HCT116 (cell line): ENCODE data around the gene COPG2. TPM values are rescaled to one million over a fixed set of nuclear protein-coding genes. Genes with fewer than 3 reads are reported as not detected.
"Not testable (repeated sequence)": the region's sequence is repeated elsewhere in the genome, so short reads cannot be mapped to it uniquely, and the experiment has no call there.

ENCODE experiments used
- ATAC-seq: fragments of 200-7000 bp; cut with Tn5 transposase; 2 replicates; pipeline ENCODE4 v1.9.1; 2020; ENCODE audit warnings: mild to moderate bottlenecking, moderate library complexity
- BruUV-seq: library from RNA; stranded (reverse); fragments of 400-500 nt; replicated peaks from 2 replicates; lab custom pipeline; 2021; lab: Mats Ljungman, UMichigan
- CTCF ChIA-PET: fragments of 300-600 bp; sonication (Branson Sonifier 250); formaldehyde crosslinking; loops from one replicate; lab custom pipeline; 2021; ENCODE audit warnings: antibody characterized with exemption; lab: Charles Lee
- POLR2A ChIA-PET: fragments of 300-600, 350-600 bp; sonication (Branson Sonifier 250); formaldehyde crosslinking; loops from one replicate; lab custom pipeline; 2021; ENCODE audit warnings: antibody characterized with exemption; lab: Charles Lee
- RAD21 ChIA-PET, 2 experiments: fragments of 300-600 bp; sonication (Branson Sonifier 250); formaldehyde crosslinking; loops; one replicate each; lab custom pipeline; 2023; ENCODE audit warnings: low total read pairs in 2 of 2; ENCODE audit not compliant: uncharacterized antibody in 2 of 2, unreplicated experiment in 2 of 2, low non-redundant PET in 1 of 2; lab: Charles Lee
- DNase-seq: peaks from one replicate; pipeline ENCODE4 v3.0.0-alpha.2; 2010; ENCODE audit warnings: low read depth, low spot score
- H2AFZ ChIP-seq: fragments of 200-600 bp; shearing (Covaris generic), sonication (generic); 2 replicates; pipeline ENCODE4 v1.6.1; 2017; ENCODE audit warnings: low read depth, mixed run types, mixed read lengths, antibody characterized with exemption, low read length; ENCODE audit not compliant: poor library complexity, severe bottlenecking
- H3K27ac ChIP-seq: 2 replicates; pipeline ENCODE4 v1.5.1; 2012; ENCODE audit warnings: low read depth, low read length
- H3K27me3 ChIP-seq: fragments of 200-600 bp; sonication (generic); 2 replicates; pipeline ENCODE4 v1.6.1; 2016; ENCODE audit warnings: mixed run types, low read length, mixed read lengths; ENCODE audit not compliant: insufficient read depth
- H3K36me3 ChIP-seq, 2 experiments: fragments of 200-500 bp in 1 of 2; fragments of 200-600 bp in 1 of 2; sonication (Bioruptor generic) in 1 of 2; sonication (generic) in 1 of 2; 2 replicates each; pipeline versions ENCODE4 v1.5.1 to v1.6.1; 2014 to 2016; ENCODE audit warnings: low read length in 2 of 2, inconsistent platforms in 1 of 2, mixed read lengths in 1 of 2, mixed run types in 1 of 2; ENCODE audit not compliant: insufficient read depth in 2 of 2, control insufficient read depth in 1 of 2
- H3K4me1 ChIP-seq, 2 experiments: fragments of 200-600 bp in 1 of 2; sonication (generic) in 1 of 2; 2 replicates each; pipeline versions ENCODE4 v1.5.1 to v1.6.1; 2012 to 2017; ENCODE audit warnings: low read length in 2 of 2, inconsistent platforms in 1 of 2, mild to moderate bottlenecking in 1 of 2, mixed read lengths in 1 of 2, mixed run types in 1 of 2, moderate library complexity in 1 of 2; ENCODE audit not compliant: insufficient read depth in 2 of 2, control insufficient read depth in 1 of 2
- H3K4me2 ChIP-seq: fragments of 200-600 bp; sonication (generic); 2 replicates; pipeline ENCODE4 v1.6.1; 2017; ENCODE audit warnings: mixed run types, low read length, mixed read lengths
- H3K4me3 ChIP-seq, 2 experiments: fragments of 200-600 bp in 1 of 2; sonication (generic) in 1 of 2; replicated peaks in 1 of 2; 2 replicates each; pipeline ENCODE4 v1.5.1; 2011 to 2016; ENCODE audit warnings: low read length in 2 of 2, control low read depth in 1 of 2, low read depth in 1 of 2, mild to moderate bottlenecking in 1 of 2, mixed read lengths in 1 of 2, mixed run types in 1 of 2
- H3K79me2 ChIP-seq: fragments of 200-600 bp; sonication (generic); 2 replicates; pipeline ENCODE4 v1.6.1; 2017; ENCODE audit warnings: mild to moderate bottlenecking, mixed run types, low read length, moderate library complexity, mixed read lengths; ENCODE audit not compliant: insufficient read depth
- H3K9ac ChIP-seq: fragments of 200-600 bp; sonication (generic); 2 replicates; pipeline ENCODE4 v1.6.1; 2016; ENCODE audit warnings: low read length, mixed read lengths
- H3K9me2 ChIP-seq: fragments of 200-600 bp; sonication (generic), shearing (Covaris generic); 2 replicates; pipeline ENCODE4 v1.6.1; 2017; ENCODE audit warnings: mixed run types, mild to moderate bottlenecking, moderate library complexity; ENCODE audit not compliant: insufficient read depth
- H3K9me3 ChIP-seq, 2 experiments: fragments of 200-500 bp in 1 of 2; fragments of 200-600 bp in 1 of 2; sonication (Bioruptor generic) in 1 of 2; sonication (generic) in 1 of 2; 2 replicates each; pipeline ENCODE4 v1.6.1; 2014 to 2017; ENCODE audit warnings: low read length in 2 of 2, mixed read lengths in 2 of 2, inconsistent platforms in 1 of 2, low read depth in 1 of 2, mild to moderate bottlenecking in 1 of 2, mixed run types in 1 of 2, moderate library complexity in 1 of 2; ENCODE audit not compliant: control insufficient read depth in 1 of 2, insufficient read depth in 1 of 2
- H4K20me1 ChIP-seq: fragments of 200-600 bp; sonication (generic), shearing (Covaris generic); 2 replicates; pipeline ENCODE4 v1.6.1; 2017; ENCODE audit warnings: mixed run types, mild to moderate bottlenecking, moderate library complexity; ENCODE audit not compliant: insufficient read depth
- CBX3 ChIP-seq: IDR thresholded peaks from 2 replicates; pipeline ENCODE4 v1.6.1; 2012; ENCODE audit warnings: low read depth
- CEBPB ChIP-seq: IDR thresholded peaks from 2 replicates; pipeline ENCODE4 v1.6.1; 2012; ENCODE audit warnings: low read depth
- EGR1 ChIP-seq: IDR thresholded peaks from 2 replicates; pipeline ENCODE4 v1.6.1; 2012; ENCODE audit warnings: low read depth
- POLR2A ChIP-seq: IDR thresholded peaks from 2 replicates; pipeline ENCODE4 v1.7.0; 2011; ENCODE audit warnings: borderline replicate concordance; ENCODE audit not compliant: insufficient read depth, insufficient read length; ENCODE audit errors: extremely low read depth
- RAD21 ChIP-seq: IDR thresholded peaks from 2 replicates; pipeline ENCODE4 v1.6.1; 2012; ENCODE audit warnings: low read depth, mild to moderate bottlenecking
- intact Hi-C: fragments of 100-400 bp; cut with micrococcal nuclease; formaldehyde crosslinking; loops from 2 replicates; pipeline ENCODE4 v1.10.0; 2022
- total RNA-seq: library from RNA; stranded (reverse); gene quantifications from one replicate; pipeline ENCODE4 v1.2.1, GENCODE V29; 2021; ENCODE audit not compliant: unreplicated experiment
- TF ChIP-seq, protein P1 (sequence below): IDR thresholded peaks from 2 replicates; pipeline ENCODE4 v1.6.1; 2011; ENCODE audit warnings: mild to moderate bottlenecking, low read length, moderate library complexity; ENCODE audit not compliant: insufficient replicate concordance; ENCODE audit errors: extremely low read depth
- TF ChIP-seq, protein P2 (sequence below): IDR thresholded peaks from 2 replicates; pipeline ENCODE4 v1.6.1; 2012

The COPG2 gene
- total RNA-seq, 1 experiment from 2014 or later = 31.0 TPM

DNA sequence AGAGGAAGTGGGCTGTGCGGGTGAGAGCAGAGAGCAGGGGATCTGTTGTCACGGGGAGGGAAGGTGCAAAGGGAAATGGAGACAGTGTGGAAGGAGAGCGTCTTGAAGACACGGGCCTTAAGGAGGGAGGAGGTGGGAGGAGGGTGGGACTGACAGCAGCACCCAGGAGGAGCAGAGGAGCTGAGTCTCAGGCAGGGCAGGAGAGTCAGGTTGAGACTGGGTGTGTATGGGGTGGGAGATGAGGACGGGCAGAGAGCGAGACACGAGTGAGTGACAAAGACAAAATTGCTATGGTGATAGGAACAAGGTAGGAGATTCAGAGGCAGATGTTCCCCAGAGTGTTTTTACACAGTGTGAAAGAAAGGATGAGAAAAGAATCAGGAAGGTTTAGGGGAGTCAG, 127.3 kb downstream of the COPG2 start:
- H3K27me3 ChIP-seq, H3K27ac ChIP-seq, H3K9me3 ChIP-seq, intact Hi-C loops, H4K20me1 ChIP-seq, H3K9me2 ChIP-seq, H3K4me1 ChIP-seq, RAD21 ChIA-PET, H3K4me2 ChIP-seq, POLR2A ChIA-PET, BruUV-seq, H3K36me3 ChIP-seq, ATAC-seq, CTCF ChIA-PET, H2AFZ ChIP-seq, H3K4me3 ChIP-seq, H3K79me2 ChIP-seq, H3K9ac ChIP-seq, DNase-seq: not testable (repeated sequence)

DNA sequence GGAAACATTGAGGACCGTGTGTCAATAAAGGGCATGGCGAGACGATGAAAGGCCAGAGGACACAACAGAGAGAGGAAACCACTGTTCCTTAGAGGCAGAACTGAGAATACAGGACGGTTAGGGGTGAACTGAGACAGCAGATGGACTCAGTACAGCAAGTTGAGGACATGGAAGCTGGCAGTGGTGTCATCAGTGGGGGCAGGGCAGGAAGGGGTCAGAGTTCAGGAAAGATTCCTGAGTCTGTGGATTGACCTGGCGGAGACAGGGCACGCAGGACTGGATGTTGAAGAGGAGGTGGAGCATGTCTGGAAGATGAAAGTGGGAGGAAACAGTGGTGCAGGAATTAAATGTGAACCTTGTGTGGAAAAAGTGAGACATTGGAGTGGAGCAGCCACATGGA, 130.7 kb downstream of the COPG2 start:
- ATAC-seq = not testable (repeated sequence)

DNA sequence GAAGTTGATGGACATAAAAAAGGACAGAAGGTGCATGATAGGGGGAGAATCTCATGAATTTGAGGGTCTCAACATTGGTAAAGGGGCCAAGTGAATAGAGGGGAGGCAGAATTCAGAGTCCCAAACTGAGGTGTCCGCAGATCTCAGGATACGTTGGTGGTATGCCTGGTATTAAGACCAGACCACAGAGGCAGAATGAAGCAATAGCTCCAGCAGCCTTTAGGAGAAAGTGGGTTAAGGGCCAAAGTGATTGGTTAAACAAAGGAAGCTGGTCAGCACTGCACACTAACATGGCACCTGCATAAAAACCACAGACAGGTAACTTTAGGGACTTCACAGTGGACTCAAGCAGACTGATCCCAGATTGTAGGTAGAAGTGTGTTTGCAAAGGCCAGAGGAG, 139.1 kb downstream of the COPG2 start:
- H3K4me2 ChIP-seq = no peak overlapping the region
- H3K27ac ChIP-seq = no peak overlapping the region
- no peak for DNase-seq
- no peak overlapping the region for H3K9ac ChIP-seq
- H3K36me3 ChIP-seq = no peaks in the 10 kb centered on the region
- H3K27me3 ChIP-seq = no peaks in the 10 kb centered on the region
- TF ChIP-seq CBX3 = no peak
- no peak for TF ChIP-seq CEBPB
- TF ChIP-seq RAD21 = no peak
- TF ChIP-seq EGR1 = no peak
- TF ChIP-seq, protein P1, sequence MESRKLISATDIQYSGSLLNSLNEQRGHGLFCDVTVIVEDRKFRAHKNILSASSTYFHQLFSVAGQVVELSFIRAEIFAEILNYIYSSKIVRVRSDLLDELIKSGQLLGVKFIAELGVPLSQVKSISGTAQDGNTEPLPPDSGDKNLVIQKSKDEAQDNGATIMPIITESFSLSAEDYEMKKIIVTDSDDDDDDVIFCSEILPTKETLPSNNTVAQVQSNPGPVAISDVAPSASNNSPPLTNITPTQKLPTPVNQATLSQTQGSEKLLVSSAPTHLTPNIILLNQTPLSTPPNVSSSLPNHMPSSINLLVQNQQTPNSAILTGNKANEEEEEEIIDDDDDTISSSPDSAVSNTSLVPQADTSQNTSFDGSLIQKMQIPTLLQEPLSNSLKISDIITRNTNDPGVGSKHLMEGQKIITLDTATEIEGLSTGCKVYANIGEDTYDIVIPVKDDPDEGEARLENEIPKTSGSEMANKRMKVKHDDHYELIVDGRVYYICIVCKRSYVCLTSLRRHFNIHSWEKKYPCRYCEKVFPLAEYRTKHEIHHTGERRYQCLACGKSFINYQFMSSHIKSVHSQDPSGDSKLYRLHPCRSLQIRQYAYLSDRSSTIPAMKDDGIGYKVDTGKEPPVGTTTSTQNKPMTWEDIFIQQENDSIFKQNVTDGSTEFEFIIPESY = no peak
- TF ChIP-seq, protein P2, sequence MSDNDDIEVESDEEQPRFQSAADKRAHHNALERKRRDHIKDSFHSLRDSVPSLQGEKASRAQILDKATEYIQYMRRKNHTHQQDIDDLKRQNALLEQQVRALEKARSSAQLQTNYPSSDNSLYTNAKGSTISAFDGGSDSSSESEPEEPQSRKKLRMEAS = no peak
- TF ChIP-seq POLR2A = no peak
- no peaks in the 10 kb centered on the region for H3K79me2 ChIP-seq
- ChIA-PET POLR2A (no interaction called here), CTCF (no interaction called here), RAD21 (no interaction called here)
- no peaks in the 10 kb centered on the region for H4K20me1 ChIP-seq
- no peaks in the 10 kb centered on the region for H3K4me1 ChIP-seq
- H3K9me2 ChIP-seq = no peaks in the 10 kb centered on the region
- no peak; the same call in 1 of the 2 replicates for ATAC-seq
- H3K4me3 ChIP-seq = no peak overlapping the region
- no TSS peak for BruUV-seq
- no peak overlapping the region for H2AFZ ChIP-seq
- intact Hi-C loops = no loop called here
- no peaks in the 10 kb centered on the region for H3K9me3 ChIP-seq

More for the DNA sequence above, 130.7 kb downstream of the COPG2 start:
- H2AFZ ChIP-seq, POLR2A ChIA-PET, H3K4me1 ChIP-seq, H3K4me3 ChIP-seq, CTCF ChIA-PET, intact Hi-C loops, H3K9me3 ChIP-seq, H3K36me3 ChIP-seq, H3K27ac ChIP-seq, H3K4me2 ChIP-seq, RAD21 ChIA-PET, H3K9me2 ChIP-seq, H3K79me2 ChIP-seq, H3K9ac ChIP-seq, BruUV-seq, H3K27me3 ChIP-seq, H4K20me1 ChIP-seq, DNase-seq: not testable (repeated sequence)
